ENCODE results near the gene YWHAG.
"Not testable (repeated sequence)": the region's sequence is repeated elsewhere in the genome, so short reads cannot be mapped to it uniquely, and the experiment has no call there.

Gene YWHAG

GRCh38 chr7:76317782-76318487 lies 40.9 kb downstream of the YWHAG start:
- peak; percentile 84 to 95 (median 90) for DNase-seq

- peak in 1 of 4 experiments; percentile 9 for DNase-seq
Measured at GRCh38 chr7:76316984-76317781, 41.6 kb downstream of the YWHAG start.

GRCh38 chr7:76315364-76315763 lies 43.4 kb downstream of the YWHAG start:
- no peak for DNase-seq

GRCh38 chr7:76314740-76315139 lies 44.1 kb downstream of the YWHAG start:
- DNase-seq: not testable (repeated sequence)

GRCh38 chr7:76314042-76314721 lies 44.6 kb downstream of the YWHAG start:
- DNase-seq: peak; percentile 90 to 95 (median 94)

GRCh38 chr7:76311838-76312237 lies 47.0 kb downstream of the YWHAG start:
- not testable (repeated sequence) for DNase-seq

- no peak for DNase-seq
Measured at GRCh38 chr7:76310102-76310957, 48.5 kb downstream of the YWHAG start.

GRCh38 chr7:76309341-76310101 lies 49.3 kb downstream of the YWHAG start:
- DNase-seq: not testable (repeated sequence)

GRCh38 chr7:76308874-76309273 lies 49.9 kb downstream of the YWHAG start:
- DNase-seq: not testable (repeated sequence)

- DNase-seq: no peak
Measured at GRCh38 chr7:76304888-76305375, 53.9 kb downstream of the YWHAG start.

GRCh38 chr7:76303202-76304147 lies 55.3 kb downstream of the YWHAG start:
- DNase-seq: peak; percentile 55 to 71 (median 66)

- DNase-seq: peak in 3 of 4 experiments; percentile 12 to 49 (median 32)
Measured at GRCh38 chr7:76302347-76303201, 56.2 kb downstream of the YWHAG start, which contains the start of gene HSPB1. TSS of gene HSPB1 (plus strand) at chr7:76302673. CDS start at chr7:76302713, 40 bp downstream.

- DNase-seq: no peak
Measured at GRCh38 chr7:76301000-76301399, 57.8 kb downstream of the YWHAG start.

- DNase-seq: no peak
Measured at GRCh38 chr7:76300166-76300731, 58.5 kb downstream of the YWHAG start.

- no peak for DNase-seq
Measured at GRCh38 chr7:76296743-76297740, 61.7 kb downstream of the YWHAG start.

- DNase-seq: no peak
Measured at GRCh38 chr7:76294344-76295024, 64.3 kb downstream of the YWHAG start.

GRCh38 chr7:76293407-76293901 lies 65.3 kb downstream of the YWHAG start:
- no peak for DNase-seq
